GM19099 (cell line): ENCODE measurements around the gene APBA2.

Experiments used
- POLR2A ChIP-seq: IDR thresholded peaks from 3 replicates; pipeline ENCODE4 v1.6.1; 2011; ENCODE audit warnings: low read depth; ENCODE audit not compliant: insufficient read length; ENCODE audit errors: extremely low read depth

The APBA2 gene

GRCh38 chr15:29128671-29129070 lies 242.9 kb downstream of the APBA2 start:
- no peak for TF ChIP-seq POLR2A

- no peak for TF ChIP-seq POLR2A
Observed at GRCh38 chr15:29129221-29129620, 243.4 kb downstream of the APBA2 start.

GRCh38 chr15:29129926-29130325 lies 244.2 kb downstream of the APBA2 start:
- TF ChIP-seq POLR2A: no peak

- no peak for TF ChIP-seq POLR2A
Observed at GRCh38 chr15:29130476-29130875, 244.7 kb downstream of the APBA2 start.

- no peak for TF ChIP-seq POLR2A
Observed at GRCh38 chr15:29130951-29131839, 245.4 kb downstream of the APBA2 start.

- TF ChIP-seq POLR2A: no peak
Observed at GRCh38 chr15:29131840-29132420, 246.2 kb downstream of the APBA2 start.

GRCh38 chr15:29132735-29133181 lies 247.0 kb downstream of the APBA2 start:
- no peak for TF ChIP-seq POLR2A

- TF ChIP-seq POLR2A: no peak
Observed at GRCh38 chr15:29133321-29133720, 247.5 kb downstream of the APBA2 start.

GRCh38 chr15:29133791-29134190 lies 248.0 kb downstream of the APBA2 start:
- TF ChIP-seq POLR2A: no peak

GRCh38 chr15:29134239-29134638 lies 248.5 kb downstream of the APBA2 start:
- TF ChIP-seq POLR2A: no peak

GRCh38 chr15:29134641-29135308 lies 249.0 kb downstream of the APBA2 start:
- TF ChIP-seq POLR2A: no peak

GRCh38 chr15:29135309-29135657 lies 249.5 kb downstream of the APBA2 start:
- no peak for TF ChIP-seq POLR2A

GRCh38 chr15:29135702-29136646 lies 250.2 kb downstream of the APBA2 start:
- no peak for TF ChIP-seq POLR2A

GRCh38 chr15:29138260-29138659 lies 252.5 kb downstream of the APBA2 start:
- no peak for TF ChIP-seq POLR2A

- TF ChIP-seq POLR2A: no peak
Observed at GRCh38 chr15:29139072-29139471, 253.3 kb downstream of the APBA2 start.
